ENCODE results near the gene RIMS1.

The RIMS1 gene

DNA sequence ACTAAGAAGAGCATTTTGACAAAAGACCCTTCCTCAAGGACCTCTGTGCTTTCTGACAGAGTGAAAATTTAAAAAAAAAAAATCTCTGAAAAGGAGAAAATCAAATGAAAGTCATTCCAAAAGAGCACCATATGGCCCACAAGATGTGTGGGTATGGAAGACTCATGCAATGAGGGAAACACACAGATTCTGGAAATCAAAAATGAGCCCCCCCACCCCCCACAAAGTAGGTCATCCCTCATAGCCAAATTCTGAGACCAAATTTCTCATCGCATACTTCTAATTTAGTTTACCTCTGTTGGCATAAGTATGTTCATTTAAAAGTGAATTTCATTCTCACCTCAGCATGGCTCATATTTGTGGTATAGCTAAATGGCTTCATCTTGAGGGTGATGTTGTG lies 554.3 kb downstream of the RIMS1 start:
- H3K4me3 ChIP-seq (replicated peaks; ENCODE audit: low read depth, low read length) = no peak overlapping the region
- TF ChIP-seq CTCF (IDR thresholded peaks at IDR 0.05; ENCODE audit: low read depth, low read length, missing control alignments) = no peak
- DNase-seq (ENCODE audit: extremely low read depth, low read depth) = no peak

- no peak for DNase-seq (ENCODE audit: extremely low read depth, low read depth)
- no peak overlapping the region for H3K4me3 ChIP-seq (replicated peaks; ENCODE audit: low read depth, low read length)
- no peak for TF ChIP-seq CTCF (IDR thresholded peaks at IDR 0.05; ENCODE audit: low read depth, low read length, missing control alignments)
Observed at GRCh38 chr6:72446430-72446829, 560.1 kb downstream of the RIMS1 start.

Measured in HFF-Myc (cell line).